Ramos (cell line): Measurements from ENCODE around the gene SNURF.
"Not testable (repeated sequence)": the region's sequence is repeated elsewhere in the genome, so short reads cannot be mapped to it uniquely, and the experiment has no call there.

ENCODE experiments used
- in situ Hi-C: fragments of 300-500 bp; cut with MboI; formaldehyde crosslinking; loops from one replicate; pipeline ENCODE4 v1.14.3; 2022; ENCODE audit warnings: low sequenced_read_pairs; ENCODE audit not compliant: unreplicated experiment

SNURF gene

GRCh38 chr15:24966364-24967103, 11.7 kb downstream of the SNURF start:
- in situ Hi-C loops, result no loop called here

DNA sequence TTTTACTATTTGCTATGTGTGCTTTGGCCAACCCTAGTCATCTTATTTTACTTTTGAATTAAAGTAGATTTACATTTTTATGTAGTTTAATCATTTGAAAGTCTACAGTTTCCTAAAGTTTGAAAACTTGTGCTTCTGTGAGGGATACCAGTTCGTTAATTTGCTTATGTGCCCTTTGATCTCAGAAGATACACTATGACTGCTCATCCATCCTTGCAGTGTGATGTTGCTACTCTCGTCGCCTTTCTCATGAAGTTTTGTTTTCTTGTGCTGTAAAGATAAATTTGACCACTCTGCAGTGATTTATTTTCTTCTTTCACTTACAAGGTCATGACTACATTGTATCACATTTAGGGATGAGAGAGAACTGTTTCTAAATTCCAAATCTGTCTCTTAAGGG, 16.3 kb downstream of the SNURF start:
- in situ Hi-C loops, result no loop called here

- in situ Hi-C loops, result no loop called here
Measured at GRCh38 chr15:24971772-24972171, 17.0 kb downstream of the SNURF start.

- in situ Hi-C loops, result not testable (repeated sequence)
Measured at GRCh38 chr15:24972707-24973106, 17.9 kb downstream of the SNURF start.

- in situ Hi-C loops, result loop anchor here (25.0 kb wide), 1 partner anchor 460 kb away; the partner anchor contains the start of gene UBE3A
Measured at GRCh38 chr15:24976932-24977331, 22.1 kb downstream of the SNURF start.

GRCh38 chr15:24977686-24978085, 22.9 kb downstream of the SNURF start:
- in situ Hi-C loops, result loop anchor here (25.0 kb wide), 1 partner anchor 460 kb away; the partner anchor contains the start of gene UBE3A

- in situ Hi-C loops, result loop anchor here (25.0 kb wide), 1 partner anchor 452 kb away; the partner anchor contains the start of gene UBE3A
Measured at GRCh38 chr15:24985224-24985623, 30.4 kb downstream of the SNURF start.

DNA sequence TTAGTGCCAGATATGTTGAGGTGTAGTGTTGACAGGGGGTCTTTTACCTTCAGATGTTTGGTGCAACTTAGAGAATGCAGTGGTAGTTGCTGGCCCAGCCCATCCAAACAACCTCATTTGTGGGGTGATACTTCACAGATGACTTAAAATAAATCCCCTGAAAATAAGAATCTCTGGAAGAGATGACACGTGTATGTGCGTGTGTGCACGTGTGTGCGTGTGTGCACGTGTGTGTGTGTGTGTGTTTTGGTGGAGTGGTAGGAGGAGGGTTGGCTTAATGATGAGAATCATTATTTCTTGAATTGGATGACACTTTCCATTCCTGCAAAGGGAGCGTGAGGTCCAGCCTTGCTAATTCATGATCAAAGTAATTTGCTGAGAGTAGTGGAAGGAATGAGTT, 31.9 kb downstream of the SNURF start:
- in situ Hi-C loops, result loop anchor here (25.0 kb wide), 1 partner anchor 451 kb away; the partner anchor contains the start of gene UBE3A
